ENCODE measurements around the gene SCUBE3. TPM values are rescaled to one million over a fixed set of nuclear protein-coding genes. Genes with fewer than 3 reads are reported as not detected.

Gene SCUBE3
- total and polyA plus RNA-seq, 2 donors (not counting 1 experiment from before 2014, with no cell fraction given) = not detected

GRCh38 chr6:35165630-35166071, 48.1 kb upstream of the SCUBE3 start:
- DNase-seq = no peak
- no peaks in the 10 kb centered on the region for H3K9me3 ChIP-seq (ENCODE audit: control extremely low read depth in 1 of 3, control insufficient read depth in 2 of 3, insufficient read depth in 1 of 3, low read length in 2 of 3)
- intact Hi-C loops (cut with micrococcal nuclease) = no loop called here
- Mint-ChIP-seq H3K27ac (no peak overlapping the region), H3K4me1 (no peaks in the 10 kb centered on the region), H3K4me3 (no peak overlapping the region), H3K9me3 (ENCODE audit: insufficient read depth) (no peaks in the 10 kb centered on the region), H3K27me3 (peaks cover 32% of the 10 kb centered on the region)
- no peaks in the 10 kb centered on the region for H3K79me2 ChIP-seq (ENCODE audit: control insufficient read depth, insufficient read depth, low read length)
- no peaks in the 10 kb centered on the region for H3K36me3 ChIP-seq (replicated peaks in 1 of 2; ENCODE audit: control extremely low read depth in 1 of 2, control insufficient read depth in 1 of 2, extremely low read depth in 1 of 2, insufficient read depth in 2 of 2, low read length in 1 of 2)
- no peak overlapping the region for H2AFZ ChIP-seq (ENCODE audit: insufficient read depth, low read depth, low read length, poor library complexity, severe bottlenecking)
- 65% methylated on average over 2 of the region's 2 CpGs for WGBS (ENCODE audit: insufficient coverage)
- no peak for ATAC-seq (ENCODE audit: low read depth)
- TF ChIP-seq CTCF (IDR thresholded peaks at IDR 0.05) (no peak), EZH2 (IDR thresholded peaks at IDR 0.05; ENCODE audit: borderline replicate concordance, insufficient read depth, low read depth, low read length, poor library complexity, severe bottlenecking) (no peak)
- ChIA-PET CTCF (interaction anchor here (0.5 kb wide), 1 partner anchor 9 kb away, joined by 3 read pairs; no protein-coding TSS in a partner anchor), POLR2A (no interaction called here)
- H3K27ac ChIP-seq (ENCODE audit: low read length in 2 of 2) = no peak overlapping the region
- no peaks in the 10 kb centered on the region for H3K4me1 ChIP-seq (ENCODE audit: control insufficient read depth in 2 of 2, insufficient read depth in 2 of 2, low read length in 2 of 2)
- H4K20me1 ChIP-seq (ENCODE audit: control insufficient read depth, insufficient read depth, low read length, poor library complexity, severe bottlenecking) = no peaks in the 10 kb centered on the region
- H3K27me3 ChIP-seq (replicated peaks in 1 of 4; ENCODE audit: control extremely low read depth in 1 of 4, control insufficient read depth in 3 of 4, insufficient read depth in 4 of 4, low read length in 3 of 4) = peaks cover 0 to 10% (median 1%) of the 10 kb centered on the region in 4 experiments
- no peak overlapping the region for H3K4me2 ChIP-seq (replicated peaks; ENCODE audit: low read depth, low read length, poor library complexity, severe bottlenecking)
- no peak overlapping the region for H3K9ac ChIP-seq (ENCODE audit: low read length)
- no peak overlapping the region for H3K4me3 ChIP-seq (ENCODE audit: control extremely low read depth in 1 of 5, extremely low read depth in 1 of 5, insufficient read depth in 1 of 5, low read depth in 2 of 5, low read length in 4 of 5)

- Histone ChIP-seq H3K4me1 (ENCODE audit: control insufficient read depth in 2 of 2, insufficient read depth in 2 of 2, low read length in 2 of 2) (no peaks in the 10 kb centered on the region), H3K27ac (ENCODE audit: low read length in 2 of 2) (no peak overlapping the region), H3K9ac (ENCODE audit: low read length) (no peak overlapping the region), H3K4me2 (replicated peaks; ENCODE audit: low read depth, low read length, poor library complexity, severe bottlenecking) (no peak overlapping the region), H3K79me2 (ENCODE audit: control insufficient read depth, insufficient read depth, low read length) (no peaks in the 10 kb centered on the region), H3K9me3 (ENCODE audit: control extremely low read depth in 1 of 3, control insufficient read depth in 2 of 3, insufficient read depth in 1 of 3, low read length in 2 of 3) (no peaks in the 10 kb centered on the region), H3K4me3 (ENCODE audit: control extremely low read depth in 1 of 5, extremely low read depth in 1 of 5, insufficient read depth in 1 of 5, low read depth in 2 of 5, low read length in 4 of 5) (no peak overlapping the region), H2AFZ (ENCODE audit: insufficient read depth, low read depth, low read length, poor library complexity, severe bottlenecking) (no peak overlapping the region), H3K27me3 (replicated peaks in 1 of 4; ENCODE audit: control extremely low read depth in 1 of 4, control insufficient read depth in 3 of 4, insufficient read depth in 4 of 4, low read length in 3 of 4) (peaks cover 0 to 10% (median 1%) of the 10 kb centered on the region in 4 experiments), H3K36me3 (replicated peaks in 1 of 2; ENCODE audit: control extremely low read depth in 1 of 2, control insufficient read depth in 1 of 2, extremely low read depth in 1 of 2, insufficient read depth in 2 of 2, low read length in 1 of 2) (no peaks in the 10 kb centered on the region), H4K20me1 (ENCODE audit: control insufficient read depth, insufficient read depth, low read length, poor library complexity, severe bottlenecking) (no peaks in the 10 kb centered on the region)
- ChIA-PET POLR2A (no interaction called here), CTCF (no interaction called here)
- DNase-seq (no peak), ATAC-seq (ENCODE audit: low read depth) (no peak)
- H3K4me1 Mint-ChIP-seq = no peaks in the 10 kb centered on the region
- H3K27ac Mint-ChIP-seq = no peak overlapping the region
- intact Hi-C loops (cut with micrococcal nuclease) = no loop called here
- WGBS (ENCODE audit: insufficient coverage) = no CpG with 5 or more reads among the region's 2 CpGs
- H3K27me3 Mint-ChIP-seq = peaks cover 30% of the 10 kb centered on the region
- TF ChIP-seq CTCF (IDR thresholded peaks at IDR 0.05) (no peak), EZH2 (IDR thresholded peaks at IDR 0.05; ENCODE audit: borderline replicate concordance, insufficient read depth, low read depth, low read length, poor library complexity, severe bottlenecking) (no peak)
- H3K9me3 Mint-ChIP-seq (ENCODE audit: insufficient read depth) = no peaks in the 10 kb centered on the region
- H3K4me3 Mint-ChIP-seq = no peak overlapping the region
Measured at GRCh38 chr6:35166116-35166515, 47.6 kb upstream of the SCUBE3 start.

Measured in B cell (primary cell).